WTC11 (cell line): Measurements from ENCODE around the gene SLC9A3. TPM values are rescaled to one million over a fixed set of nuclear protein-coding genes. Genes with fewer than 3 reads are reported as not detected.

Source experiments
- ATAC-seq: fragments of 200-7000 bp; cut with Tn5 transposase; 2 replicates; pipeline ENCODE4 v1.10.0; 2021; ENCODE audit warnings: mild to moderate bottlenecking, moderate library complexity
- CTCF ChIA-PET: fragments of 300-600 bp; sonication (Branson Sonifier 250); formaldehyde crosslinking; loops from one replicate; lab custom pipeline; 2021; ENCODE audit warnings: antibody characterized with exemption; lab: Charles Lee
- POLR2A ChIA-PET: fragments of 350-600 bp; sonication (Branson Sonifier 250); formaldehyde crosslinking; loops from one replicate; lab custom pipeline; 2021; ENCODE audit warnings: antibody characterized with exemption; lab: Charles Lee
- DNase-seq: peaks from one replicate; pipeline ENCODE4 v3.0.0; 2021; ENCODE audit warnings: low spot score
- H3K27ac Mint-ChIP-seq: 2 replicates; pipeline ENCODE4 v1.8.0; 2021; ENCODE audit warnings: mixed read lengths
- H3K27me3 Mint-ChIP-seq: 2 replicates; pipeline ENCODE4 v1.8.0; 2021; ENCODE audit warnings: low read depth, mild to moderate bottlenecking, moderate library complexity, mixed read lengths
- H3K36me3 Mint-ChIP-seq: 2 replicates; pipeline ENCODE4 v1.8.0; 2021; ENCODE audit warnings: mixed read lengths
- H3K4me1 Mint-ChIP-seq: 2 replicates; pipeline ENCODE4 v1.8.0; 2022; ENCODE audit warnings: mixed read lengths
- H3K4me3 Mint-ChIP-seq: 2 replicates; pipeline ENCODE4 v1.8.0; 2021; ENCODE audit warnings: mild to moderate bottlenecking, moderate library complexity, mixed read lengths
- H3K9me3 Mint-ChIP-seq: 2 replicates; pipeline ENCODE4 v1.8.0; 2021; ENCODE audit warnings: mixed read lengths
- AFF4 ChIP-seq: sonication (generic); formaldehyde crosslinking; IDR thresholded peaks from 2 replicates; pipeline ENCODE4 v1.8.1; 2023; ENCODE audit warnings: mild to moderate bottlenecking, missing genetic modification reagents, borderline replicate concordance
- AR ChIP-seq: fragments of 250-450 bp; sonication (Bioruptor Pico); IDR thresholded peaks from 2 replicates; pipeline ENCODE4 v1.9.0; 2021; ENCODE audit warnings: mild to moderate bottlenecking
- ATF3 ChIP-seq: sonication (generic); formaldehyde crosslinking; conservative IDR thresholded peaks from 2 replicates; pipeline ENCODE4 v1.8.1; 2022; ENCODE audit warnings: mild to moderate bottlenecking, missing genetic modification reagents
- CBFB ChIP-seq: sonication (generic); formaldehyde crosslinking; IDR thresholded peaks from 2 replicates; pipeline ENCODE4 v1.8.1; 2022; ENCODE audit warnings: mild to moderate bottlenecking, low read depth, missing genetic modification reagents
- EMX1 ChIP-seq: fragments of 250-450 bp; sonication (Bioruptor Pico); IDR thresholded peaks from 2 replicates; pipeline ENCODE4 v1.8.0; 2021; ENCODE audit warnings: mild to moderate bottlenecking
- FOXJ3 ChIP-seq: sonication (generic); formaldehyde crosslinking; IDR thresholded peaks from 2 replicates; pipeline ENCODE4 v1.9.0; 2021; ENCODE audit warnings: missing genetic modification reagents, mild to moderate bottlenecking, borderline replicate concordance
- FOXP1 ChIP-seq: sonication (generic); formaldehyde crosslinking; IDR thresholded peaks from 2 replicates; pipeline ENCODE4 v1.8.0; 2022; ENCODE audit warnings: missing genetic modification reagents, mild to moderate bottlenecking, moderate library complexity, borderline replicate concordance
- FOXP4 ChIP-seq: sonication (generic); formaldehyde crosslinking; IDR thresholded peaks from 2 replicates; pipeline ENCODE4 v1.8.0; 2022; ENCODE audit warnings: mild to moderate bottlenecking, missing genetic modification reagents
- GABPB1 ChIP-seq: sonication (generic); formaldehyde crosslinking; IDR thresholded peaks from 2 replicates; pipeline ENCODE4 v1.8.1; 2023; ENCODE audit warnings: mild to moderate bottlenecking, missing genetic modification reagents
- JAZF1 ChIP-seq: fragments of 250-450 bp; sonication (Bioruptor Pico); IDR thresholded peaks from 2 replicates; pipeline ENCODE4 v1.9.0; 2021; ENCODE audit warnings: moderate library complexity, mild to moderate bottlenecking, inconsistent platforms
- JUN ChIP-seq: sonication (generic); formaldehyde crosslinking; IDR thresholded peaks from 2 replicates; pipeline ENCODE4 v1.8.0; 2023; ENCODE audit warnings: mild to moderate bottlenecking, missing genetic modification reagents
- KAT7 ChIP-seq: sonication (generic); formaldehyde crosslinking; IDR thresholded peaks from 2 replicates; pipeline ENCODE4 v1.8.1; 2023; ENCODE audit warnings: missing genetic modification reagents, mild to moderate bottlenecking, borderline replicate concordance
- MYBL2 ChIP-seq: sonication (generic); formaldehyde crosslinking; IDR thresholded peaks from 2 replicates; pipeline ENCODE4 v1.8.1; 2023; ENCODE audit warnings: mild to moderate bottlenecking, moderate library complexity, missing genetic modification reagents
- NR1H2 ChIP-seq: sonication (generic); formaldehyde crosslinking; IDR thresholded peaks from 2 replicates; pipeline ENCODE4 v1.9.0; 2021; ENCODE audit warnings: mild to moderate bottlenecking, moderate library complexity, missing genetic modification reagents
- RORB ChIP-seq: fragments of 250-450 bp; sonication (Bioruptor Pico); IDR thresholded peaks from 2 replicates; pipeline ENCODE4 v1.9.0; 2021; ENCODE audit warnings: mild to moderate bottlenecking
- USF1 ChIP-seq: sonication (generic); formaldehyde crosslinking; IDR thresholded peaks from 2 replicates; pipeline ENCODE4 v1.8.0; 2022; ENCODE audit warnings: mild to moderate bottlenecking, missing genetic modification reagents
- ZNF263 ChIP-seq: sonication (generic); formaldehyde crosslinking; IDR thresholded peaks from 2 replicates; pipeline ENCODE4 v1.8.1; 2022; ENCODE audit warnings: low read depth, mild to moderate bottlenecking, moderate library complexity, missing genetic modification reagents
- ZNF317 ChIP-seq: sonication (generic); formaldehyde crosslinking; IDR thresholded peaks from 2 replicates; pipeline ENCODE4 v1.8.1; 2023; ENCODE audit warnings: low read depth, mild to moderate bottlenecking, moderate library complexity, missing genetic modification reagents, borderline replicate concordance
- ZNF425 ChIP-seq: fragments of 250-450 bp; sonication (Bioruptor Pico); conservative IDR thresholded peaks from 2 replicates; pipeline ENCODE4 v1.9.0; 2021; ENCODE audit warnings: mild to moderate bottlenecking
- ZSCAN18 ChIP-seq: fragments of 250-450 bp; sonication (Bioruptor Pico); IDR thresholded peaks from 2 replicates; pipeline ENCODE4 v2.1.2; 2022; ENCODE audit warnings: mild to moderate bottlenecking, moderate library complexity
- total RNA-seq: library from RNA; stranded (reverse); gene quantifications from 3 replicates; pipeline ENCODE4 v1.2.3, GENCODE V29; 2021

The SLC9A3 gene
- total RNA-seq, 1 experiment from 2014 or later: 1.6 TPM

GRCh38 chr5:572398-573019, 48.3 kb upstream of the SLC9A3 start:
- H3K4me3 Mint-ChIP-seq: no peak overlapping the region
- peaks cover 9% of the 10 kb centered on the region for H3K4me1 Mint-ChIP-seq
- TF ChIP-seq KAT7 (no peak), USF1 (no peak), AFF4 (CRISPR knock-in tag) (no peak), FOXJ3 (CRISPR knock-in tag) (no peak), EMX1 (CRISPR knock-in tag) (no peak), NR1H2 (CRISPR knock-in tag) (no peak), GABPB1 (no peak), ZNF425 (CRISPR knock-in tag) (no peak), ATF3 (CRISPR knock-in tag) (no peak), ZSCAN18 (CRISPR knock-in tag) (no peak), ZNF263 (CRISPR knock-in tag) (no peak), MYBL2 (no peak), RORB (CRISPR knock-in tag) (no peak)
- peak overlapping the region; percentile 13; the same call in 1 of the 2 replicates for H3K27ac Mint-ChIP-seq
- H3K9me3 Mint-ChIP-seq: peaks cover 22% of the 10 kb centered on the region
- H3K27me3 Mint-ChIP-seq: peaks cover 26% of the 10 kb centered on the region
- DNase-seq (no peak), ATAC-seq (peak; percentile 59)
- ChIA-PET POLR2A (no interaction called here), CTCF (interaction anchor here (0.8 kb wide), 1 partner anchor 186 kb away, joined by 3 read pairs; no protein-coding TSS in a partner anchor)
- peaks cover 4% of the 10 kb centered on the region for H3K36me3 Mint-ChIP-seq

GRCh38 chr5:571791-572190, 47.5 kb upstream of the SLC9A3 start:
- peaks cover 27% of the 10 kb centered on the region for H3K27me3 Mint-ChIP-seq
- POLR2A ChIA-PET: no interaction called here
- TF ChIP-seq FOXP4 (CRISPR knock-in tag): no peak
- TF ChIP-seq JAZF1: no peak
- no peak for TF ChIP-seq JUN (CRISPR knock-in tag)
- no peak for TF ChIP-seq AR (CRISPR knock-in tag)
- no peak for TF ChIP-seq KAT7
- no peak for TF ChIP-seq ATF3 (CRISPR knock-in tag)
- TF ChIP-seq FOXP1 (CRISPR knock-in tag): no peak
- no peak for TF ChIP-seq ZNF317 (CRISPR knock-in tag)
- no peak for TF ChIP-seq CBFB

More at GRCh38 chr5:571791-572190, 47.5 kb upstream of the SLC9A3 start:
- CTCF ChIA-PET: interaction anchor here (0.8 kb wide), 1 partner anchor 187 kb away, joined by 3 read pairs; no protein-coding TSS in a partner anchor
- Mint-ChIP-seq H3K4me3 (no peak overlapping the region), H3K27ac (no peak overlapping the region), H3K4me1 (peaks cover 9% of the 10 kb centered on the region), H3K36me3 (peaks cover 4% of the 10 kb centered on the region), H3K9me3 (peaks cover 15% of the 10 kb centered on the region)
- ATAC-seq: no peak
- no peak for DNase-seq
